Measurements from ENCODE around the gene FRS3. TPM values are rescaled to one million over a fixed set of nuclear protein-coding genes. Genes with fewer than 3 reads are reported as not detected.

FRS3 gene
- total and polyA plus RNA-seq, 2 experiments from 2014 or later = 1.3 to 3.3 TPM

DNA sequence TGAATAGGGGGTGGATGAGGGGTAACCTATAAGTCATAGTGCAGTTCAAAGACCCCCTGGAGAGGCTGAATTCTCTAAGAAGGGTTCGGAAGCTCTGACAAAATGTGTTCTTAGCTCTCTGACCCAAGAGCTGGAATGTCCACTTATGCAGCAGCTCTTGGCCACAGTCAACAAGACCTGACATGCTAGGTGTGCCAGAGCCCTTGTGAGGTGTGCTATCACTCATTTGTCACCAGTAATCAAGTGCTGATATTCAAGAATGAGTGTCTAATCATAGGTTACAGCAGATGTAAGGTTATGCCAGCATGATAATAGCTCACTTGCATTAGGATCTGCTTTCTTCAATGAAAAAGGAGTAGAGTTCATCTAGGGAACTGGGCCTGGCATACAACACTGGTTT, 35.9 kb upstream of the FRS3 start:
- ATAC-seq = no peak
- peaks cover 9% of the 10 kb centered on the region; the same call in 1 of the 2 replicates for H4K20me1 ChIP-seq (replicated peaks; ENCODE audit: insufficient read depth)
- no peak overlapping the region for H3K27ac Mint-ChIP-seq

More for the DNA sequence above, 35.9 kb upstream of the FRS3 start:
- Histone ChIP-seq H3K4me3 (no peak overlapping the region), H3K9me2 (ENCODE audit: insufficient read depth) (no peaks in the 10 kb centered on the region), H3K27me3 (ENCODE audit: insufficient read depth) (no peaks in the 10 kb centered on the region), H3K27ac (ENCODE audit: low read depth) (no peak overlapping the region), H3F3A (replicated peaks; ENCODE audit: low read depth) (no peaks in the 10 kb centered on the region), H3K79me2 (replicated peaks; ENCODE audit: insufficient read depth) (no peaks in the 10 kb centered on the region), H3K4me1 (ENCODE audit: insufficient read depth) (no peaks in the 10 kb centered on the region), H3K4me2 (no peak overlapping the region), H3K36me3 (ENCODE audit: insufficient read depth) (no peaks in the 10 kb centered on the region), H2AFZ (no peak overlapping the region)
- no peak for TF ChIP-seq CREB1 (CRISPR knock-in tag; IDR thresholded peaks at IDR 0.05; ENCODE audit: low read depth)
- TF ChIP-seq, protein P1, sequence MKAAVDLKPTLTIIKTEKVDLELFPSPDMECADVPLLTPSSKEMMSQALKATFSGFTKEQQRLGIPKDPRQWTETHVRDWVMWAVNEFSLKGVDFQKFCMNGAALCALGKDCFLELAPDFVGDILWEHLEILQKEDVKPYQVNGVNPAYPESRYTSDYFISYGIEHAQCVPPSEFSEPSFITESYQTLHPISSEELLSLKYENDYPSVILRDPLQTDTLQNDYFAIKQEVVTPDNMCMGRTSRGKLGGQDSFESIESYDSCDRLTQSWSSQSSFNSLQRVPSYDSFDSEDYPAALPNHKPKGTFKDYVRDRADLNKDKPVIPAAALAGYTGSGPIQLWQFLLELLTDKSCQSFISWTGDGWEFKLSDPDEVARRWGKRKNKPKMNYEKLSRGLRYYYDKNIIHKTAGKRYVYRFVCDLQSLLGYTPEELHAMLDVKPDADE (IDR thresholded peaks at IDR 0.05) = no peak
- TF ChIP-seq EZH2phosphoT487 (IDR thresholded peaks at IDR 0.05; ENCODE audit: unreplicated experiment) = no peak
- TF ChIP-seq ZNF114 (CRISPR knock-in tag; IDR thresholded peaks at IDR 0.05) = no peak
- no peak for TF ChIP-seq JUNB (IDR thresholded peaks at IDR 0.05; ENCODE audit: unreplicated experiment)
- no peak for TF ChIP-seq ZNF331 (CRISPR knock-in tag; IDR thresholded peaks at IDR 0.05; ENCODE audit: low read depth)
- no peak for TF ChIP-seq POLR2AphosphoS5 (IDR thresholded peaks at IDR 0.05; ENCODE audit: low read depth)
- no peak for TF ChIP-seq EZH2 (IDR thresholded peaks at IDR 0.05; ENCODE audit: low read depth, unreplicated experiment)
- TF ChIP-seq, protein P2, sequence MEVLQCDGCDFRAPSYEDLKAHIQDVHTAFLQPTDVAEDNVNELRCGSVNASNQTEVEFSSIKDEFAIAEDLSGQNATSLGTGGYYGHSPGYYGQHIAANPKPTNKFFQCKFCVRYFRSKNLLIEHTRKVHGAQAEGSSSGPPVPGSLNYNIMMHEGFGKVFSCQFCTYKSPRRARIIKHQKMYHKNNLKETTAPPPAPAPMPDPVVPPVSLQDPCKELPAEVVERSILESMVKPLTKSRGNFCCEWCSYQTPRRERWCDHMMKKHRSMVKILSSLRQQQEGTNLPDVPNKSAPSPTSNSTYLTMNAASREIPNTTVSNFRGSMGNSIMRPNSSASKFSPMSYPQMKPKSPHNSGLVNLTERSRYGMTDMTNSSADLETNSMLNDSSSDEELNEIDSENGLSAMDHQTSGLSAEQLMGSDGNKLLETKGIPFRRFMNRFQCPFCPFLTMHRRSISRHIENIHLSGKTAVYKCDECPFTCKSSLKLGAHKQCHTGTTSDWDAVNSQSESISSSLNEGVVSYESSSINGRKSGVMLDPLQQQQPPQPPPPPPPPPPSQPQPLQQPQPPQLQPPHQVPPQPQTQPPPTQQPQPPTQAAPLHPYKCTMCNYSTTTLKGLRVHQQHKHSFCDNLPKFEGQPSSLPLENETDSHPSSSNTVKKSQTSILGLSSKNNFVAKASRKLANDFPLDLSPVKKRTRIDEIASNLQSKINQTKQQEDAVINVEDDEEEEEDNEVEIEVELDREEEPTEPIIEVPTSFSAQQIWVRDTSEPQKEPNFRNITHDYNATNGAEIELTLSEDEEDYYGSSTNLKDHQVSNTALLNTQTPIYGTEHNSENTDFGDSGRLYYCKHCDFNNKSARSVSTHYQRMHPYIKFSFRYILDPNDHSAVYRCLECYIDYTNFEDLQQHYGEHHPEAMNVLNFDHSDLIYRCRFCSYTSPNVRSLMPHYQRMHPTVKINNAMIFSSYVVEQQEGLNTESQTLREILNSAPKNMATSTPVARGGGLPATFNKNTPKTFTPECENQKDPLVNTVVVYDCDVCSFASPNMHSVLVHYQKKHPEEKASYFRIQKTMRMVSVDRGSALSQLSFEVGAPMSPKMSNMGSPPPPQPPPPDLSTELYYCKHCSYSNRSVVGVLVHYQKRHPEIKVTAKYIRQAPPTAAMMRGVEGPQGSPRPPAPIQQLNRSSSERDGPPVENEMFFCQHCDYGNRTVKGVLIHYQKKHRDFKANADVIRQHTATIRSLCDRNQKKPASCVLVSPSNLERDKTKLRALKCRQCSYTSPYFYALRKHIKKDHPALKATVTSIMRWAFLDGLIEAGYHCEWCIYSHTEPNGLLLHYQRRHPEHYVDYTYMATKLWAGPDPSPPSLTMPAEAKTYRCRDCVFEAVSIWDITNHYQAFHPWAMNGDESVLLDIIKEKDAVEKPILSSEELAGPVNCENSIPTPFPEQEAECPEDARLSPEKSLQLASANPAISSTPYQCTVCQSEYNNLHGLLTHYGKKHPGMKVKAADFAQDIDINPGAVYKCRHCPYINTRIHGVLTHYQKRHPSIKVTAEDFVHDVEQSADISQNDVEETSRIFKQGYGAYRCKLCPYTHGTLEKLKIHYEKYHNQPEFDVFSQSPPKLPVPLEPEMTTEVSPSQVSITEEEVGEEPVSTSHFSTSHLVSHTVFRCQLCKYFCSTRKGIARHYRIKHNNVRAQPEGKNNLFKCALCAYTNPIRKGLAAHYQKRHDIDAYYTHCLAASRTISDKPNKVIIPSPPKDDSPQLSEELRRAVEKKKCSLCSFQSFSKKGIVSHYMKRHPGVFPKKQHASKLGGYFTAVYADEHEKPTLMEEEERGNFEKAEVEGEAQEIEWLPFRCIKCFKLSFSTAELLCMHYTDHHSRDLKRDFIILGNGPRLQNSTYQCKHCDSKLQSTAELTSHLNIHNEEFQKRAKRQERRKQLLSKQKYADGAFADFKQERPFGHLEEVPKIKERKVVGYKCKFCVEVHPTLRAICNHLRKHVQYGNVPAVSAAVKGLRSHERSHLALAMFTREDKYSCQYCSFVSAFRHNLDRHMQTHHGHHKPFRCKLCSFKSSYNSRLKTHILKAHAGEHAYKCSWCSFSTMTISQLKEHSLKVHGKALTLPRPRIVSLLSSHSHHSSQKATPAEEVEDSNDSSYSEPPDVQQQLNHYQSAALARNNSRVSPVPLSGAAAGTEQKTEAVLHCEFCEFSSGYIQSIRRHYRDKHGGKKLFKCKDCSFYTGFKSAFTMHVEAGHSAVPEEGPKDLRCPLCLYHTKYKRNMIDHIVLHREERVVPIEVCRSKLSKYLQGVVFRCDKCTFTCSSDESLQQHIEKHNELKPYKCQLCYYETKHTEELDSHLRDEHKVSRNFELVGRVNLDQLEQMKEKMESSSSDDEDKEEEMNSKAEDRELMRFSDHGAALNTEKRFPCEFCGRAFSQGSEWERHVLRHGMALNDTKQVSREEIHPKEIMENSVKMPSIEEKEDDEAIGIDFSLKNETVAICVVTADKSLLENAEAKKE (CRISPR knock-in tag; IDR thresholded peaks at IDR 0.05) = no peak
- TF ChIP-seq, protein P3, sequence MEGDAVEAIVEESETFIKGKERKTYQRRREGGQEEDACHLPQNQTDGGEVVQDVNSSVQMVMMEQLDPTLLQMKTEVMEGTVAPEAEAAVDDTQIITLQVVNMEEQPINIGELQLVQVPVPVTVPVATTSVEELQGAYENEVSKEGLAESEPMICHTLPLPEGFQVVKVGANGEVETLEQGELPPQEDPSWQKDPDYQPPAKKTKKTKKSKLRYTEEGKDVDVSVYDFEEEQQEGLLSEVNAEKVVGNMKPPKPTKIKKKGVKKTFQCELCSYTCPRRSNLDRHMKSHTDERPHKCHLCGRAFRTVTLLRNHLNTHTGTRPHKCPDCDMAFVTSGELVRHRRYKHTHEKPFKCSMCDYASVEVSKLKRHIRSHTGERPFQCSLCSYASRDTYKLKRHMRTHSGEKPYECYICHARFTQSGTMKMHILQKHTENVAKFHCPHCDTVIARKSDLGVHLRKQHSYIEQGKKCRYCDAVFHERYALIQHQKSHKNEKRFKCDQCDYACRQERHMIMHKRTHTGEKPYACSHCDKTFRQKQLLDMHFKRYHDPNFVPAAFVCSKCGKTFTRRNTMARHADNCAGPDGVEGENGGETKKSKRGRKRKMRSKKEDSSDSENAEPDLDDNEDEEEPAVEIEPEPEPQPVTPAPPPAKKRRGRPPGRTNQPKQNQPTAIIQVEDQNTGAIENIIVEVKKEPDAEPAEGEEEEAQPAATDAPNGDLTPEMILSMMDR (conservative IDR thresholded peaks at IDR 0.05; ENCODE audit: low read depth in 2 of 2) = no peak
- TF ChIP-seq NANOG (IDR thresholded peaks at IDR 0.05; ENCODE audit: borderline replicate concordance) = no peak
- TF ChIP-seq STAT1 (IDR thresholded peaks at IDR 0.05; ENCODE audit: unreplicated experiment) = no peak
- TF ChIP-seq, protein P4, sequence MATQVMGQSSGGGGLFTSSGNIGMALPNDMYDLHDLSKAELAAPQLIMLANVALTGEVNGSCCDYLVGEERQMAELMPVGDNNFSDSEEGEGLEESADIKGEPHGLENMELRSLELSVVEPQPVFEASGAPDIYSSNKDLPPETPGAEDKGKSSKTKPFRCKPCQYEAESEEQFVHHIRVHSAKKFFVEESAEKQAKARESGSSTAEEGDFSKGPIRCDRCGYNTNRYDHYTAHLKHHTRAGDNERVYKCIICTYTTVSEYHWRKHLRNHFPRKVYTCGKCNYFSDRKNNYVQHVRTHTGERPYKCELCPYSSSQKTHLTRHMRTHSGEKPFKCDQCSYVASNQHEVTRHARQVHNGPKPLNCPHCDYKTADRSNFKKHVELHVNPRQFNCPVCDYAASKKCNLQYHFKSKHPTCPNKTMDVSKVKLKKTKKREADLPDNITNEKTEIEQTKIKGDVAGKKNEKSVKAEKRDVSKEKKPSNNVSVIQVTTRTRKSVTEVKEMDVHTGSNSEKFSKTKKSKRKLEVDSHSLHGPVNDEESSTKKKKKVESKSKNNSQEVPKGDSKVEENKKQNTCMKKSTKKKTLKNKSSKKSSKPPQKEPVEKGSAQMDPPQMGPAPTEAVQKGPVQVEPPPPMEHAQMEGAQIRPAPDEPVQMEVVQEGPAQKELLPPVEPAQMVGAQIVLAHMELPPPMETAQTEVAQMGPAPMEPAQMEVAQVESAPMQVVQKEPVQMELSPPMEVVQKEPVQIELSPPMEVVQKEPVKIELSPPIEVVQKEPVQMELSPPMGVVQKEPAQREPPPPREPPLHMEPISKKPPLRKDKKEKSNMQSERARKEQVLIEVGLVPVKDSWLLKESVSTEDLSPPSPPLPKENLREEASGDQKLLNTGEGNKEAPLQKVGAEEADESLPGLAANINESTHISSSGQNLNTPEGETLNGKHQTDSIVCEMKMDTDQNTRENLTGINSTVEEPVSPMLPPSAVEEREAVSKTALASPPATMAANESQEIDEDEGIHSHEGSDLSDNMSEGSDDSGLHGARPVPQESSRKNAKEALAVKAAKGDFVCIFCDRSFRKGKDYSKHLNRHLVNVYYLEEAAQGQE (IDR thresholded peaks at IDR 0.05; ENCODE audit: unreplicated experiment) = no peak
- Mint-ChIP-seq H3K9me3 (no peaks in the 10 kb centered on the region), H3K4me1 (no peaks in the 10 kb centered on the region; the same call in 2 of the 3 replicates), H3K27me3 (ENCODE audit: insufficient read depth, low read depth, poor library complexity) (peaks cover 3% of the 10 kb centered on the region), H3K36me3 (ENCODE audit: low read depth) (no peaks in the 10 kb centered on the region), H3K4me3 (no peak overlapping the region)
- no peak for DNase-seq (ENCODE audit: low spot score)

Data from GM23338 (cell line).